ENCODE results near the gene PREX1.
A peak's percentile ranks its signal among the peaks of the same experiment; 100 is the strongest.

PREX1 gene

GRCh38 chr20:48624315-48625020 lies 203.3 kb downstream of the PREX1 start:
- no peak for TF ChIP-seq MYC (IDR thresholded peaks at IDR 0.05; ENCODE audit: low read depth, low read length)
- no peak for TF ChIP-seq CTCF (IDR thresholded peaks at IDR 0.05; ENCODE audit: low read depth, low read length)
- TF ChIP-seq MAX (IDR thresholded peaks at IDR 0.05; ENCODE audit: low read depth, low read length): no peak
- TF ChIP-seq POLR2A (IDR thresholded peaks at IDR 0.05; ENCODE audit: extremely low read depth, insufficient read length): no peak
- DNase-seq (ENCODE audit: low read depth): no peak

GRCh38 chr20:48623906-48624265 lies 203.9 kb downstream of the PREX1 start:
- no peak for DNase-seq (ENCODE audit: low read depth)
- H3K4me3 ChIP-seq (ENCODE audit: low read depth, low read length): no peak overlapping the region
- TF ChIP-seq POLR2A (IDR thresholded peaks at IDR 0.05; ENCODE audit: extremely low read depth, insufficient read length) (no peak), MAX (IDR thresholded peaks at IDR 0.05; ENCODE audit: low read depth, low read length) (no peak), MYC (IDR thresholded peaks at IDR 0.05; ENCODE audit: low read depth, low read length) (no peak), CTCF (IDR thresholded peaks at IDR 0.05; ENCODE audit: low read depth, low read length) (no peak)

More at GRCh38 chr20:48624315-48625020, 203.3 kb downstream of the PREX1 start:
- H3K4me3 ChIP-seq (ENCODE audit: low read depth, low read length): no peak overlapping the region

GRCh38 chr20:48623176-48623905 lies 204.5 kb downstream of the PREX1 start:
- TF ChIP-seq MYC (IDR thresholded peaks at IDR 0.05; ENCODE audit: low read depth, low read length): no peak
- no peak for TF ChIP-seq MAX (IDR thresholded peaks at IDR 0.05; ENCODE audit: low read depth, low read length)
- no peak for TF ChIP-seq POLR2A (IDR thresholded peaks at IDR 0.05; ENCODE audit: extremely low read depth, insufficient read length)
- TF ChIP-seq CTCF (IDR thresholded peaks at IDR 0.05; ENCODE audit: low read depth, low read length): no peak
- no peak for DNase-seq (ENCODE audit: low read depth)
- no peak overlapping the region for H3K4me3 ChIP-seq (ENCODE audit: low read depth, low read length)

GRCh38 chr20:48622421-48622820 lies 205.4 kb downstream of the PREX1 start:
- H3K4me3 ChIP-seq (ENCODE audit: low read depth, low read length): no peak overlapping the region
- no peak for DNase-seq (ENCODE audit: low read depth)
- TF ChIP-seq CTCF (IDR thresholded peaks at IDR 0.05; ENCODE audit: low read depth, low read length) (no peak), MAX (IDR thresholded peaks at IDR 0.05; ENCODE audit: low read depth, low read length) (no peak), POLR2A (IDR thresholded peaks at IDR 0.05; ENCODE audit: extremely low read depth, insufficient read length) (no peak), MYC (IDR thresholded peaks at IDR 0.05; ENCODE audit: low read depth, low read length) (no peak)

- no peak for TF ChIP-seq CTCF (IDR thresholded peaks at IDR 0.05; ENCODE audit: low read depth, low read length)
- no peak for TF ChIP-seq MAX (IDR thresholded peaks at IDR 0.05; ENCODE audit: low read depth, low read length)
- TF ChIP-seq MYC (IDR thresholded peaks at IDR 0.05; ENCODE audit: low read depth, low read length): 0 out of 2 replicates have a peak, but pooled peaks have one; percentile 31
- TF ChIP-seq POLR2A (IDR thresholded peaks at IDR 0.05; ENCODE audit: extremely low read depth, insufficient read length): no peak
- no peak overlapping the region for H3K4me3 ChIP-seq (ENCODE audit: low read depth, low read length)
- DNase-seq (ENCODE audit: low read depth): peak; percentile 45
Measured at GRCh38 chr20:48621376-48622078, 206.3 kb downstream of the PREX1 start.
